WTC11 (cell line): ENCODE measurements around the gene GRAMD2A. TPM values are rescaled to one million over a fixed set of nuclear protein-coding genes. Genes with fewer than 3 reads are reported as not detected.

Experiments used
- ATAC-seq: fragments of 200-7000 bp; cut with Tn5 transposase; 2 replicates; pipeline ENCODE4 v1.10.0; 2021; ENCODE audit warnings: mild to moderate bottlenecking, moderate library complexity
- CTCF ChIA-PET: fragments of 300-600 bp; sonication (Branson Sonifier 250); formaldehyde crosslinking; loops from one replicate; lab custom pipeline; 2021; ENCODE audit warnings: antibody characterized with exemption; lab: Charles Lee
- POLR2A ChIA-PET: fragments of 350-600 bp; sonication (Branson Sonifier 250); formaldehyde crosslinking; loops from one replicate; lab custom pipeline; 2021; ENCODE audit warnings: antibody characterized with exemption; lab: Charles Lee
- DNase-seq: peaks from one replicate; pipeline ENCODE4 v3.0.0; 2021; ENCODE audit warnings: low spot score
- H3K27ac Mint-ChIP-seq: 2 replicates; pipeline ENCODE4 v1.8.0; 2021; ENCODE audit warnings: mixed read lengths
- H3K27me3 Mint-ChIP-seq: 2 replicates; pipeline ENCODE4 v1.8.0; 2021; ENCODE audit warnings: low read depth, mild to moderate bottlenecking, moderate library complexity, mixed read lengths
- H3K36me3 Mint-ChIP-seq: 2 replicates; pipeline ENCODE4 v1.8.0; 2021; ENCODE audit warnings: mixed read lengths
- H3K4me1 Mint-ChIP-seq: 2 replicates; pipeline ENCODE4 v1.8.0; 2022; ENCODE audit warnings: mixed read lengths
- H3K4me3 Mint-ChIP-seq: 2 replicates; pipeline ENCODE4 v1.8.0; 2021; ENCODE audit warnings: mild to moderate bottlenecking, moderate library complexity, mixed read lengths
- H3K9me3 Mint-ChIP-seq: 2 replicates; pipeline ENCODE4 v1.8.0; 2021; ENCODE audit warnings: mixed read lengths
- ARID4B ChIP-seq: sonication (generic); formaldehyde crosslinking; IDR thresholded peaks from 2 replicates; pipeline ENCODE4 v1.8.0; 2023; ENCODE audit warnings: missing genetic modification reagents, mild to moderate bottlenecking, borderline replicate concordance
- ATF6 ChIP-seq: sonication (generic); formaldehyde crosslinking; IDR thresholded peaks from 2 replicates; pipeline ENCODE4 v1.8.1; 2023; ENCODE audit warnings: mild to moderate bottlenecking, missing genetic modification reagents
- ESRRA ChIP-seq: sonication (generic); formaldehyde crosslinking; IDR thresholded peaks from 2 replicates; pipeline ENCODE4 v1.8.1; 2022; ENCODE audit warnings: mild to moderate bottlenecking, missing genetic modification reagents, borderline replicate concordance
- FOXK1 ChIP-seq: sonication (generic); formaldehyde crosslinking; IDR thresholded peaks from 2 replicates; pipeline ENCODE4 v1.8.0; 2022; ENCODE audit warnings: mild to moderate bottlenecking, moderate library complexity, missing genetic modification reagents
- GABPB1 ChIP-seq: sonication (generic); formaldehyde crosslinking; IDR thresholded peaks from 2 replicates; pipeline ENCODE4 v1.8.1; 2023; ENCODE audit warnings: mild to moderate bottlenecking, missing genetic modification reagents
- MLX ChIP-seq: sonication (generic); formaldehyde crosslinking; IDR thresholded peaks from 2 replicates; pipeline ENCODE4 v1.8.1; 2023; ENCODE audit warnings: mild to moderate bottlenecking, missing genetic modification reagents, moderate library complexity
- NFYB ChIP-seq: sonication (generic); formaldehyde crosslinking; conservative IDR thresholded peaks from 2 replicates; pipeline ENCODE4 v1.8.0; 2022; ENCODE audit warnings: low read depth, missing genetic modification reagents
- NR1H2 ChIP-seq: sonication (generic); formaldehyde crosslinking; IDR thresholded peaks from 2 replicates; pipeline ENCODE4 v1.9.0; 2021; ENCODE audit warnings: mild to moderate bottlenecking, moderate library complexity, missing genetic modification reagents
- OVOL2 ChIP-seq: fragments of 250-450 bp; sonication (Bioruptor Pico); IDR thresholded peaks from 2 replicates; pipeline ENCODE4 v1.9.0; 2021; ENCODE audit warnings: mild to moderate bottlenecking, borderline replicate concordance
- STAT6 ChIP-seq: sonication (generic); formaldehyde crosslinking; conservative IDR thresholded peaks from 2 replicates; pipeline ENCODE4 v1.8.1; 2023; ENCODE audit warnings: mild to moderate bottlenecking, low read depth, missing genetic modification reagents, moderate library complexity
- TCF7 ChIP-seq: sonication (generic); formaldehyde crosslinking; IDR thresholded peaks from 2 replicates; pipeline ENCODE4 v1.8.0; 2022; ENCODE audit warnings: mild to moderate bottlenecking, low read depth, missing genetic modification reagents, moderate library complexity
- USF2 ChIP-seq: sonication (generic); formaldehyde crosslinking; IDR thresholded peaks from 2 replicates; pipeline ENCODE4 v1.8.1; 2023; ENCODE audit warnings: mild to moderate bottlenecking, missing genetic modification reagents, moderate library complexity
- ZNF232 ChIP-seq: sonication (generic); formaldehyde crosslinking; IDR thresholded peaks from 2 replicates; pipeline ENCODE4 v1.8.0; 2022; ENCODE audit warnings: mild to moderate bottlenecking, missing genetic modification reagents
- total RNA-seq: library from RNA; stranded (reverse); gene quantifications from 3 replicates; pipeline ENCODE4 v1.2.3, GENCODE V29; 2021

Gene GRAMD2A
- total RNA-seq, 1 experiment from 2014 or later, result 1.9 TPM

- POLR2A ChIA-PET, result interaction anchor here (1.1 kb wide), 1 partner anchor 23 kb away, joined by 4 read pairs; the partner anchor contains the start of gene GRAMD2A
- H3K4me3 Mint-ChIP-seq, result no peak overlapping the region
Observed at GRCh38 chr15:72220687-72221086, 23.1 kb upstream of the GRAMD2A start.

More at GRCh38 chr15:72220687-72221086, 23.1 kb upstream of the GRAMD2A start:
- H3K27ac Mint-ChIP-seq, result no peak overlapping the region
- no peaks in the 10 kb centered on the region for H3K9me3 Mint-ChIP-seq
- DNase-seq (no peak), ATAC-seq (no peak)
- H3K4me1 Mint-ChIP-seq, result peaks cover 42% of the 10 kb centered on the region
- CTCF ChIA-PET, result interaction anchor here (1.4 kb wide), 1 partner anchor 21 kb away, joined by 3 read pairs; no protein-coding TSS in a partner anchor
- TF ChIP-seq ESRRA (CRISPR knock-in tag) (no peak), OVOL2 (CRISPR knock-in tag) (no peak), ATF6 (CRISPR knock-in tag) (no peak), ARID4B (CRISPR knock-in tag) (no peak), NFYB (CRISPR knock-in tag) (no peak), USF2 (CRISPR knock-in tag) (no peak), ZNF232 (CRISPR knock-in tag) (no peak), STAT6 (CRISPR knock-in tag) (no peak), TCF7 (CRISPR knock-in tag) (no peak), NR1H2 (CRISPR knock-in tag) (no peak), MLX (CRISPR knock-in tag) (no peak), FOXK1 (CRISPR knock-in tag) (no peak), GABPB1 (CRISPR knock-in tag) (no peak)
- H3K36me3 Mint-ChIP-seq, result peaks cover 83% of the 10 kb centered on the region
- no peaks in the 10 kb centered on the region for H3K27me3 Mint-ChIP-seq
